ENCODE measurements around the gene ADAMTS2. TPM values are rescaled to one million over a fixed set of nuclear protein-coding genes. Genes with fewer than 3 reads are reported as not detected.

Gene ADAMTS2
- total RNA-seq, 1 donor from 2014 or later = 23.5 TPM

DNA sequence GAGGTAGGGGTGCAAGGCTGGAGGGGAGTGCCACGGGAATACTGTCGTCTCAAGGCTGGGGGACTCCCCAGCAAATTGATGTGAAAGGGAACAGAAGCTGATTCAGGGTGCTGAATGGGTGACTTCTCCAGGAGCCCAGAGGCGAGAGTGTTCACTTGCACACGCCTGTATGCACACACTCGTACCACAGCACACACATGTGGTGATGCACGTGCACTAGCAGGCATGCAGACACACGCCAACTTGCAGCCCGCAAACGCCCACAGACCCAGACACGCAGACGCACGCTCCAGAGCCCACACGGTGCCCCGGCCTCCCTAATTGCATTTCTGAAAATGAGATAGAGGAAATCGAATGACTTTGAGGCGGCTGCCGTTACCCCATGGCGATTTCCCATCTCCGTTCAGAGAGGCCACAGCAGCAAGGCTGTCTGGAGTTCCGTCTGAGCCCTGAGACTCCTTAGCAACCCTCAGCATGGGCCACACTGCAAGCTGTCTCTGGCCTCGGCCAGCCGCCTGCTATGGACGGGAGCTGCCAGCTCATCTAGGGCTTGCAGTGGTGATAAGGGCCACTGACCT, 9.1 kb upstream of the ADAMTS2 start:
- no peak overlapping the region for H3K4me3 Mint-ChIP-seq (ENCODE audit: unreplicated experiment)
- no peak overlapping the region for H3K27ac Mint-ChIP-seq (ENCODE audit: unreplicated experiment)
- peaks cover 5% of the 10 kb centered on the region for H3K27me3 Mint-ChIP-seq (ENCODE audit: unreplicated experiment)
- peaks cover 4% of the 10 kb centered on the region for H3K36me3 Mint-ChIP-seq (ENCODE audit: unreplicated experiment)
- no peak for DNase-seq
- no peaks in the 10 kb centered on the region for H3K4me1 Mint-ChIP-seq (ENCODE audit: low read depth, unreplicated experiment)
- peaks cover 5% of the 10 kb centered on the region for H3K9me3 Mint-ChIP-seq (ENCODE audit: unreplicated experiment)
- TF ChIP-seq, protein P1, sequence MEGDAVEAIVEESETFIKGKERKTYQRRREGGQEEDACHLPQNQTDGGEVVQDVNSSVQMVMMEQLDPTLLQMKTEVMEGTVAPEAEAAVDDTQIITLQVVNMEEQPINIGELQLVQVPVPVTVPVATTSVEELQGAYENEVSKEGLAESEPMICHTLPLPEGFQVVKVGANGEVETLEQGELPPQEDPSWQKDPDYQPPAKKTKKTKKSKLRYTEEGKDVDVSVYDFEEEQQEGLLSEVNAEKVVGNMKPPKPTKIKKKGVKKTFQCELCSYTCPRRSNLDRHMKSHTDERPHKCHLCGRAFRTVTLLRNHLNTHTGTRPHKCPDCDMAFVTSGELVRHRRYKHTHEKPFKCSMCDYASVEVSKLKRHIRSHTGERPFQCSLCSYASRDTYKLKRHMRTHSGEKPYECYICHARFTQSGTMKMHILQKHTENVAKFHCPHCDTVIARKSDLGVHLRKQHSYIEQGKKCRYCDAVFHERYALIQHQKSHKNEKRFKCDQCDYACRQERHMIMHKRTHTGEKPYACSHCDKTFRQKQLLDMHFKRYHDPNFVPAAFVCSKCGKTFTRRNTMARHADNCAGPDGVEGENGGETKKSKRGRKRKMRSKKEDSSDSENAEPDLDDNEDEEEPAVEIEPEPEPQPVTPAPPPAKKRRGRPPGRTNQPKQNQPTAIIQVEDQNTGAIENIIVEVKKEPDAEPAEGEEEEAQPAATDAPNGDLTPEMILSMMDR (IDR thresholded peaks at IDR 0.05; ENCODE audit: partially characterized antibody, unreplicated experiment) = no peak

DNA sequence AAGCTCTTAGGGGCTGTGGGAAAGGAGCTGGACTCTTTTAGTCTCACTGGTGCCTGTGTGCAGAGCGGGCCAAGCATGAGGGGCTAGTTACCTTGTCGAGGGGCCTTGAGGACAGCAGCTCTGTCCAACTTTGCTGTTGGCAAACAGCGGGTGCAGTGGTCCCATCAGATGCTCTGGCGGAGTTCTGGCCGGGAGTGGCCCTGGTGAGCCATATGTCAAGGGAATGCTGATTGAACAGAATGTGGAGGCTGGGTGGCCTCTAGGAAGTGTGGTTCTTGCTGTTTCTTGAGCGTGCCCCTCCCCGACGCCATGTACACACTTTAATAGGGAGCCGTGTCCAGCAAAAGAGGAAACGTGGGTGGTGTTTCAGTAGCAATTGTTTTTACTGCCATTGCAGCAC, 3.6 kb upstream of the ADAMTS2 start:
- no peak for DNase-seq
- Mint-ChIP-seq H3K4me1 (ENCODE audit: low read depth, unreplicated experiment) (peaks cover 6% of the 10 kb centered on the region), H3K4me3 (ENCODE audit: unreplicated experiment) (no peak overlapping the region), H3K27me3 (ENCODE audit: unreplicated experiment) (peaks cover 14% of the 10 kb centered on the region), H3K27ac (ENCODE audit: unreplicated experiment) (no peak overlapping the region), H3K9me3 (ENCODE audit: unreplicated experiment) (peaks cover 6% of the 10 kb centered on the region), H3K36me3 (ENCODE audit: unreplicated experiment) (peaks cover 6% of the 10 kb centered on the region)
- TF ChIP-seq, protein P1 (IDR thresholded peaks at IDR 0.05; ENCODE audit: partially characterized antibody, unreplicated experiment) = no peak

DNA sequence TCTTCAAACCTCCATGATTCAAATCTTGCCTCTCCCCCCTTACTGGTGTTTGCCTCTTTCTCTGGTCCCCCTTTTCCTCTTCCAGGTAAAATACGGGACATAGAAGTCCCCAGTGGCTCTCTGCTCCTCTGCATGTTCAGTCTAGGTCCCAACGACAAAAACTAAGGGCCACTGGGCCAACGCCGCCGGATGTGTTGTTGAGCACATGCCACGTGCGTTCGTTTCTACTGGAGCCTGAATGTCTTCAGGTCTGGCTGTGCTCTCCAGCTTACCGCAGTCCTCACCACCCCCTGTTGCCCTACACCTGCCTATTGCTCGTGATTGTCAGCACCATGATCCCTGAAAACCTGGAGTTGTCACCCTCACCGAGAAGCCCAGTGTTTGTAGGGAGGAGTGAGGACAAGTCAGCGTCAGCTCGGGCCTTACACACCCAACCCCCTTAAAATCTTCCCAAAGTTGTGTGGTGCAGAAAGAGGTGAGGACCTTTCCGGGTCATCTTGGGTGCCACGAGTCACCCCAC, 2.8 kb upstream of the ADAMTS2 start:
- H3K27ac Mint-ChIP-seq (ENCODE audit: unreplicated experiment) = no peak overlapping the region
- no peak overlapping the region for H3K4me3 Mint-ChIP-seq (ENCODE audit: unreplicated experiment)
- DNase-seq = no peak
- TF ChIP-seq, protein P1 (IDR thresholded peaks at IDR 0.05; ENCODE audit: partially characterized antibody, unreplicated experiment) = no peak
- H3K4me1 Mint-ChIP-seq (ENCODE audit: low read depth, unreplicated experiment) = peaks cover 9% of the 10 kb centered on the region
- H3K36me3 Mint-ChIP-seq (ENCODE audit: unreplicated experiment) = peaks cover 6% of the 10 kb centered on the region
- H3K27me3 Mint-ChIP-seq (ENCODE audit: unreplicated experiment) = peaks cover 18% of the 10 kb centered on the region
- H3K9me3 Mint-ChIP-seq (ENCODE audit: unreplicated experiment) = peaks cover 9% of the 10 kb centered on the region

DNA sequence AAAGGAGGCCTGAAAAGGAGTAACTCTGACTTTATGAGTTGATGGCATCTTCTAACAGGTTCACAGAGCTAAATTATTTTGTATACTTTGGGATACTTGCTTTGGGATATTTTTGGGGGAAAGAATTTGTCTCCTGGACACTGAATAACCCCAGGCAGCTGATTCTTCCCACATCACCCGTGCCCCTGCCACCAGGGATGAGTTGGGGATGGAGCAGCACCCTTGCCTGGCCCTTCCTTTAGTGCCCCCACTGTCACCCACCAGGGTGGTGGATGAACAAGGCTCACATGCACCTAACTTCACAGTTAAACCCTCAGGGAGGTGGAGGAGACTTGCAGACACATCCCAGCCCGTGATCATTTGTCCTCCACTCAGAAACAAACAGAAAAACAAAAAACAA, 2.3 kb upstream of the ADAMTS2 start:
- H3K36me3 Mint-ChIP-seq (ENCODE audit: unreplicated experiment) = peaks cover 6% of the 10 kb centered on the region
- H3K4me1 Mint-ChIP-seq (ENCODE audit: low read depth, unreplicated experiment) = peaks cover 14% of the 10 kb centered on the region
- DNase-seq = no peak
- H3K27ac Mint-ChIP-seq (ENCODE audit: unreplicated experiment) = no peak overlapping the region
- no peak overlapping the region for H3K4me3 Mint-ChIP-seq (ENCODE audit: unreplicated experiment)
- H3K27me3 Mint-ChIP-seq (ENCODE audit: unreplicated experiment) = peaks cover 23% of the 10 kb centered on the region
- TF ChIP-seq, protein P1 (IDR thresholded peaks at IDR 0.05; ENCODE audit: partially characterized antibody, unreplicated experiment) = no peak
- H3K9me3 Mint-ChIP-seq (ENCODE audit: unreplicated experiment) = peaks cover 13% of the 10 kb centered on the region

DNA sequence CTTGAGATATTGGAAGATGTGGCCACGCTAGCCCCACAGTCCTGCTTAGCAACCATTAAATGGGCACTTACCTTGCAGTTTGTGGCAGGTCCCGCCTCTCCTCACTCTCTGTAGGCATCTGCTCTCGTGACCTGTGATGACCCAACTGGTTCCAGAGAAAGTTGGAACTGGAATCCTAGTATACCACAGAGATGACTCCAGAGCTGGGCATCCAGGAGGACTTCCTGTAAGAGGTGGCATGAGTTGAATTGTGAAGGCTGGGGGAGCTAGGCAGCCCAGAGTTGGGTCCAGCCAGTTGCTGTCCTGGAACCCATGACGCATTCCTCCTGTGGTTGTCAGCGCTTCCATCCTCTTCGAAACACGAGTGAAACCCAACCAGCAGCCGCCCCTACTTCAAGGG, 1.6 kb upstream of the ADAMTS2 start:
- DNase-seq = no peak
- TF ChIP-seq, protein P1 (IDR thresholded peaks at IDR 0.05; ENCODE audit: partially characterized antibody, unreplicated experiment) = no peak
- no peak overlapping the region for H3K27ac Mint-ChIP-seq (ENCODE audit: unreplicated experiment)
- peaks cover 18% of the 10 kb centered on the region for H3K4me1 Mint-ChIP-seq (ENCODE audit: low read depth, unreplicated experiment)
- H3K27me3 Mint-ChIP-seq (ENCODE audit: unreplicated experiment) = peaks cover 21% of the 10 kb centered on the region
- H3K36me3 Mint-ChIP-seq (ENCODE audit: unreplicated experiment) = peaks cover 6% of the 10 kb centered on the region
- H3K9me3 Mint-ChIP-seq (ENCODE audit: unreplicated experiment) = peaks cover 15% of the 10 kb centered on the region
- peak overlapping the region; percentile 60 for H3K4me3 Mint-ChIP-seq (ENCODE audit: unreplicated experiment)

Data from glutamatergic neuron (in vitro differentiated cells).